ENCODE data around the gene EXOC3L4. TPM values are rescaled to one million over a fixed set of nuclear protein-coding genes. Genes with fewer than 3 reads are reported as not detected.
A peak's percentile ranks its signal among the peaks of the same experiment; 100 is the strongest.

The EXOC3L4 gene
- total RNA-seq, 1 experiment from 2014 or later, result 1.4 TPM

DNA sequence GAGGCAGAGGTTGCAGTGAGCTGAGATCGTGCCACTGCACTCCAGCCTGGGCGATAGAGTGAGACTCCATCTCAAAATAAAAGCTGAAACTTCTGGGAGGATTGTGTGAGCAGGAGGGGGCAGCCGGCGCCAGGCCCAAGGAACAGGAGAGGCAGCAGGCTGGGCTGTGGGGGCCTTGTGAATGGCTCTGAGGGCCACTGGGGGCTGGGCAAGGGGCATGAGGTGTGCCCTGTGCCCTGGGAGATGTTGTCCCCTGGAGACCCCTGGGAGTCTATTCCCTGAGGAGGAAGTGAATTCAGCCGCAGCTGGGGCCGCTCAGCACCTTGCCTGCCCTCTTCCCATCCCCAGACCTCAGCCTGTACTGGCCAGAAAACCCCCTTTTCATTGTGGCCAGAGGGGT, 5.6 kb upstream of the EXOC3L4 start:
- Histone ChIP-seq H3F3A (ENCODE audit: low read length, unreplicated experiment) (no peaks in the 10 kb centered on the region), H3K79me2 (ENCODE audit: low read length) (no peaks in the 10 kb centered on the region), H4K20me1 (ENCODE audit: low read length) (no peaks in the 10 kb centered on the region), H3K4me1 (ENCODE audit: insufficient read depth, low read length) (no peaks in the 10 kb centered on the region; the same call in 1 of the 2 replicates), H3K9me2 (replicated peaks; ENCODE audit: low read length) (no peaks in the 10 kb centered on the region), H3K27me3 (ENCODE audit: low read length) (no peaks in the 10 kb centered on the region), H3K27ac (ENCODE audit: low read length) (no peak overlapping the region), H3K4me3 (ENCODE audit: low read length) (no peak overlapping the region), H2AFZ (ENCODE audit: low read length) (no peak overlapping the region), H3K9ac (ENCODE audit: low read length) (no peak overlapping the region), H3K9me3 (ENCODE audit: low read length) (no peaks in the 10 kb centered on the region), H3K36me3 (ENCODE audit: low read depth, low read length) (no peaks in the 10 kb centered on the region), H3K4me2 (ENCODE audit: low read length) (no peak overlapping the region)
- ChIA-PET POLR2A (ENCODE audit: unreplicated experiment) (no interaction called here), CTCF (no interaction called here)
- TF ChIP-seq EZH2 (IDR thresholded peaks at IDR 0.05; ENCODE audit: low read length, unreplicated experiment) (no peak), EZH2phosphoT487 (IDR thresholded peaks at IDR 0.05; ENCODE audit: borderline replicate concordance, low read length) (no peak)
- TF ChIP-seq, protein P1, sequence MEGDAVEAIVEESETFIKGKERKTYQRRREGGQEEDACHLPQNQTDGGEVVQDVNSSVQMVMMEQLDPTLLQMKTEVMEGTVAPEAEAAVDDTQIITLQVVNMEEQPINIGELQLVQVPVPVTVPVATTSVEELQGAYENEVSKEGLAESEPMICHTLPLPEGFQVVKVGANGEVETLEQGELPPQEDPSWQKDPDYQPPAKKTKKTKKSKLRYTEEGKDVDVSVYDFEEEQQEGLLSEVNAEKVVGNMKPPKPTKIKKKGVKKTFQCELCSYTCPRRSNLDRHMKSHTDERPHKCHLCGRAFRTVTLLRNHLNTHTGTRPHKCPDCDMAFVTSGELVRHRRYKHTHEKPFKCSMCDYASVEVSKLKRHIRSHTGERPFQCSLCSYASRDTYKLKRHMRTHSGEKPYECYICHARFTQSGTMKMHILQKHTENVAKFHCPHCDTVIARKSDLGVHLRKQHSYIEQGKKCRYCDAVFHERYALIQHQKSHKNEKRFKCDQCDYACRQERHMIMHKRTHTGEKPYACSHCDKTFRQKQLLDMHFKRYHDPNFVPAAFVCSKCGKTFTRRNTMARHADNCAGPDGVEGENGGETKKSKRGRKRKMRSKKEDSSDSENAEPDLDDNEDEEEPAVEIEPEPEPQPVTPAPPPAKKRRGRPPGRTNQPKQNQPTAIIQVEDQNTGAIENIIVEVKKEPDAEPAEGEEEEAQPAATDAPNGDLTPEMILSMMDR (conservative IDR thresholded peaks at IDR 0.05; ENCODE audit: low read depth, low read length), result no peak
- ATAC-seq, result no peak
- no TSS peak for BruUV-seq (replicated peaks)
- intact Hi-C loops (cut with micrococcal nuclease), result no loop called here
- no peak for DNase-seq

DNA sequence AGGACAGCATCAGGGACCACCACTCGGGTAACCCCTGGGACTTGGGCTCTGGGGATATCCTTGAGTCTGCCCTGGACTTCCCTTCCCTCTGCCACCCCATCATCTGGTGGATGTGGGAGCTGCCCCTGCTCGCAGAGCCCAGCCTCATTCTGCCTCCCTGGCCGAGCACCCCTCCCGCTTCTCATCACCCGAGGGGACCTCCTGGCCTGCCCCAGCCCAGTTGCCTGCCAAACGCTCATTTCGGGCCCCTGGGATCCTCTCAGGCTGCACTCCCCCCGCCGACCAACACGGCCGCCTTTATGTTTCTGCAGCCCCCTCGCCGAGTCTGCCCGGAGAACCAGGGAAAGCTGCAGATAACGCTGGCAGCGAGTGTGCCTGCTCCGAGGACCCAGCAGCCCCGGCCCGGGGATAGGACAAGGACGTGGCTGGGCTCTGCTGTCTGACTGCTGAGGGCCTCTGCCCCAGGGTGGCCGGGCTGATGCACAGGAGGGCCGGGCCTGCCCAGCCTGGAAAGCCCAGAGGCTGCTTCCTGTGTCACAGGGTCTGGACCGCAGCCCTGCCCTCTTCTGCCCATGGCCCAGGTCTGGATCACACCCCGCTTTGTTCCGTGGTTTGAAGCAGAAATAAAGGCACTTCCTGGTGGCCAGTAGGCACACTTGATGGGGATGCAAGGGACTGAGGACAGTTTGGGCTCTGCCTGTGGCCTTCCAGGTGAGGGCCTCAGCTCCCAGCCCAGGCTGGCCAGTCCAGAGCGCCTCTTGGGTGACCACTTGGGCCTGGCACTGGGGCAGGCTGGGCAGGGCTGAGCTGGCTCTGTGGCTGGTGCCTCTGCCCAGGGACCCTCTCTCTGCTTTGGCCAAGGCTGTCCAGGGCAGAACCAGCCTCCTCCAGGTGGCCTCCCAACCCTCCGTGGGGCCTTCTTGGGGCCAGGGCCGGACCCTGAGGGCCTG, 4.9 kb upstream of the EXOC3L4 start:
- Histone ChIP-seq H3K9ac (ENCODE audit: low read length) (no peak overlapping the region), H3K79me2 (ENCODE audit: low read length) (no peaks in the 10 kb centered on the region), H2AFZ (ENCODE audit: low read length) (no peak overlapping the region), H3F3A (ENCODE audit: low read length, unreplicated experiment) (no peaks in the 10 kb centered on the region), H3K4me3 (ENCODE audit: low read length) (no peak overlapping the region), H3K36me3 (ENCODE audit: low read depth, low read length) (no peaks in the 10 kb centered on the region), H3K27me3 (ENCODE audit: low read length) (no peaks in the 10 kb centered on the region), H3K9me3 (ENCODE audit: low read length) (no peaks in the 10 kb centered on the region), H3K9me2 (replicated peaks; ENCODE audit: low read length) (no peaks in the 10 kb centered on the region), H3K4me1 (ENCODE audit: insufficient read depth, low read length) (no peaks in the 10 kb centered on the region; the same call in 1 of the 2 replicates), H4K20me1 (ENCODE audit: low read length) (no peaks in the 10 kb centered on the region), H3K4me2 (ENCODE audit: low read length) (no peak overlapping the region), H3K27ac (ENCODE audit: low read length) (no peak overlapping the region)
- ATAC-seq (no peak), DNase-seq (no peak)
- ChIA-PET POLR2A (ENCODE audit: unreplicated experiment) (no interaction called here), CTCF (interaction anchor here (0.6 kb wide), 1 partner anchor 22 kb away, joined by 3 read pairs; no protein-coding TSS in a partner anchor)
- no TSS peak for BruUV-seq (replicated peaks)
- TF ChIP-seq EZH2phosphoT487 (IDR thresholded peaks at IDR 0.05; ENCODE audit: borderline replicate concordance, low read length) (no peak), EZH2 (IDR thresholded peaks at IDR 0.05; ENCODE audit: low read length, unreplicated experiment) (no peak)
- TF ChIP-seq, protein P1 (conservative IDR thresholded peaks at IDR 0.05; ENCODE audit: low read depth, low read length), result no peak
- intact Hi-C loops (cut with micrococcal nuclease), result no loop called here

DNA sequence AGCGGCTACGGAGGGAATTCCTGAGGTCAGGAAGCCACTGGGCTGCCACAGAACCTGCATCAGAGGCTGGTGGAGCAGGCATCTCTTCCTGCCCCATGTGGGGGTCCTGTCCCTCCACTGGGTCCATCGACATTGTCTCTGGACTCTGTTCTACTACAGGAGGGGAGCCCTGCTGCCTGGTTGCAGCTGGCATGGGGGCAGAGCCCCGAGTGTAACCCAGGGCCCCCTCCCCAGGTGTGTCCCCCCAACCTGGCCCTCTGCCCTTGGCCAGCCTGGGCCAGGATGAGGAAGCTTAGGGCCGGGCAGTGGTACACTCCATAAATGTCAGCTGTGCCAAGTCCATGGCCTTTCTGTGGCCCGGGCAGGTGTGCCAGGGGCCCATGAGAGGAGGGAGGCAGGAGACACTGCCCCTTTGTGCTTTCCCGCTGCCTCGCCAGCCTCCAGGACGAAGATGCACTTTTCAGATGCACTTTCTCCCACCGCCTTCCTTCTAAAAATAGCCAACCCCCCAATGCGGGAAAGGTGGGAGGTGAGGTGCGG, 4.0 kb upstream of the EXOC3L4 start:
- H3K4me1 ChIP-seq (ENCODE audit: insufficient read depth, low read length), result no peaks in the 10 kb centered on the region; the same call in 1 of the 2 replicates
- H3K27me3 ChIP-seq (ENCODE audit: low read length), result no peaks in the 10 kb centered on the region
- no peaks in the 10 kb centered on the region for H3K9me2 ChIP-seq (replicated peaks; ENCODE audit: low read length)
- ChIA-PET CTCF (no interaction called here), POLR2A (ENCODE audit: unreplicated experiment) (no interaction called here)
- H3K4me3 ChIP-seq (ENCODE audit: low read length), result no peak overlapping the region
- ATAC-seq, result no peak
- no peak overlapping the region for H3K9ac ChIP-seq (ENCODE audit: low read length)
- peak overlapping the region; percentile 79 for H3K4me2 ChIP-seq (ENCODE audit: low read length)
- H3K27ac ChIP-seq (ENCODE audit: low read length), result no peak overlapping the region
- no peak overlapping the region for H2AFZ ChIP-seq (ENCODE audit: low read length)
- no peaks in the 10 kb centered on the region for H3K36me3 ChIP-seq (ENCODE audit: low read depth, low read length)
- no peaks in the 10 kb centered on the region for H3F3A ChIP-seq (ENCODE audit: low read length, unreplicated experiment)
- no peaks in the 10 kb centered on the region for H3K79me2 ChIP-seq (ENCODE audit: low read length)
- TF ChIP-seq EZH2 (IDR thresholded peaks at IDR 0.05; ENCODE audit: low read length, unreplicated experiment), result no peak
- no peak for TF ChIP-seq EZH2phosphoT487 (IDR thresholded peaks at IDR 0.05; ENCODE audit: borderline replicate concordance, low read length)
- TF ChIP-seq, protein P1 (conservative IDR thresholded peaks at IDR 0.05; ENCODE audit: low read depth, low read length), result no peak
- no TSS peak for BruUV-seq (replicated peaks)
- intact Hi-C loops (cut with micrococcal nuclease), result no loop called here
- no peaks in the 10 kb centered on the region for H3K9me3 ChIP-seq (ENCODE audit: low read length)
- DNase-seq, result no peak
- no peaks in the 10 kb centered on the region for H4K20me1 ChIP-seq (ENCODE audit: low read length)
